Measurements from ENCODE around the gene CIPC.

The CIPC gene

GRCh38 chr14:77077040-77077439, 21.0 kb upstream of the CIPC start:
- Histone ChIP-seq H3K4me3 (ENCODE audit: insufficient read depth, low read length, poor library complexity, severe bottlenecking) (no peak overlapping the region), H3K9me3 (ENCODE audit: insufficient read depth, low read length) (no peaks in the 10 kb centered on the region), H3K9ac (ENCODE audit: low read length) (no peak overlapping the region), H4K20me1 (ENCODE audit: low read depth, low read length) (no peaks in the 10 kb centered on the region), H3K36me3 (ENCODE audit: low read length) (no peaks in the 10 kb centered on the region), H3K79me2 (ENCODE audit: insufficient read depth, low read length) (no peaks in the 10 kb centered on the region), H3K27ac (ENCODE audit: low read depth, low read length) (no peak overlapping the region), H3K27me3 (ENCODE audit: low read length) (no peaks in the 10 kb centered on the region), H3K4me2 (ENCODE audit: low read depth, low read length, poor library complexity, severe bottlenecking) (no peak overlapping the region), H3K9me2 (replicated peaks; ENCODE audit: insufficient read depth, low read length) (no peaks in the 10 kb centered on the region), H2AFZ (ENCODE audit: low read depth, low read length, severe bottlenecking) (no peak overlapping the region), H3F3A (ENCODE audit: insufficient read depth) (no peaks in the 10 kb centered on the region)
- TF ChIP-seq CTCF (IDR thresholded peaks at IDR 0.05; ENCODE audit: insufficient read depth, low read length, poor library complexity, severe bottlenecking) = no peak

- Histone ChIP-seq H3K4me2 (ENCODE audit: low read depth, low read length, poor library complexity, severe bottlenecking) (no peak overlapping the region), H3K9ac (ENCODE audit: low read length) (no peak overlapping the region), H3K36me3 (ENCODE audit: low read length) (no peaks in the 10 kb centered on the region), H3K27me3 (ENCODE audit: low read length) (no peaks in the 10 kb centered on the region), H3K9me3 (ENCODE audit: insufficient read depth, low read length) (no peaks in the 10 kb centered on the region), H3K27ac (ENCODE audit: low read depth, low read length) (no peak overlapping the region), H4K20me1 (ENCODE audit: low read depth, low read length) (no peaks in the 10 kb centered on the region), H3K4me3 (ENCODE audit: insufficient read depth, low read length, poor library complexity, severe bottlenecking) (no peak overlapping the region), H3K9me2 (replicated peaks; ENCODE audit: insufficient read depth, low read length) (no peaks in the 10 kb centered on the region), H3K79me2 (ENCODE audit: insufficient read depth, low read length) (no peaks in the 10 kb centered on the region), H2AFZ (ENCODE audit: low read depth, low read length, severe bottlenecking) (no peak overlapping the region), H3F3A (ENCODE audit: insufficient read depth) (no peaks in the 10 kb centered on the region)
- TF ChIP-seq EZH2phosphoT487 (conservative IDR thresholded peaks at IDR 0.05; ENCODE audit: low read length) (no peak), CTCF (IDR thresholded peaks at IDR 0.05; ENCODE audit: insufficient read depth, low read length, poor library complexity, severe bottlenecking) (no peak)
These were observed 15.7 kb upstream of the CIPC start for GRCh38 chr14:77082356-77082755.

GRCh38 chr14:77083082-77083481, 15.0 kb upstream of the CIPC start:
- Histone ChIP-seq H3K79me2 (ENCODE audit: insufficient read depth, low read length) (no peaks in the 10 kb centered on the region), H4K20me1 (ENCODE audit: low read depth, low read length) (no peaks in the 10 kb centered on the region), H3K27ac (ENCODE audit: low read depth, low read length) (no peak overlapping the region), H3F3A (ENCODE audit: insufficient read depth) (no peaks in the 10 kb centered on the region), H3K4me3 (ENCODE audit: insufficient read depth, low read length, poor library complexity, severe bottlenecking) (no peak overlapping the region), H3K4me2 (ENCODE audit: low read depth, low read length, poor library complexity, severe bottlenecking) (no peak overlapping the region), H3K36me3 (ENCODE audit: low read length) (no peaks in the 10 kb centered on the region), H3K9me3 (ENCODE audit: insufficient read depth, low read length) (no peaks in the 10 kb centered on the region), H2AFZ (ENCODE audit: low read depth, low read length, severe bottlenecking) (no peak overlapping the region), H3K27me3 (ENCODE audit: low read length) (no peaks in the 10 kb centered on the region), H3K9me2 (replicated peaks; ENCODE audit: insufficient read depth, low read length) (no peaks in the 10 kb centered on the region), H3K9ac (ENCODE audit: low read length) (no peak overlapping the region)
- TF ChIP-seq EZH2phosphoT487 (conservative IDR thresholded peaks at IDR 0.05; ENCODE audit: low read length) = no peak
- TF ChIP-seq CTCF (IDR thresholded peaks at IDR 0.05; ENCODE audit: insufficient read depth, low read length, poor library complexity, severe bottlenecking) = no peak

- H3K4me3 ChIP-seq (ENCODE audit: insufficient read depth, low read length, poor library complexity, severe bottlenecking) = no peak overlapping the region
- TF ChIP-seq EZH2phosphoT487 (conservative IDR thresholded peaks at IDR 0.05; ENCODE audit: low read length) = no peak
- TF ChIP-seq CTCF (IDR thresholded peaks at IDR 0.05; ENCODE audit: insufficient read depth, low read length, poor library complexity, severe bottlenecking) = no peak
- H3F3A ChIP-seq (ENCODE audit: insufficient read depth) = no peaks in the 10 kb centered on the region
- no peaks in the 10 kb centered on the region for H3K79me2 ChIP-seq (ENCODE audit: insufficient read depth, low read length)
- no peaks in the 10 kb centered on the region for H4K20me1 ChIP-seq (ENCODE audit: low read depth, low read length)
- no peaks in the 10 kb centered on the region for H3K9me3 ChIP-seq (ENCODE audit: insufficient read depth, low read length)
- no peak overlapping the region for H3K9ac ChIP-seq (ENCODE audit: low read length)
- no peaks in the 10 kb centered on the region for H3K27me3 ChIP-seq (ENCODE audit: low read length)
- H3K36me3 ChIP-seq (ENCODE audit: low read length) = no peaks in the 10 kb centered on the region
- H3K9me2 ChIP-seq (replicated peaks; ENCODE audit: insufficient read depth, low read length) = no peaks in the 10 kb centered on the region
- no peak overlapping the region for H2AFZ ChIP-seq (ENCODE audit: low read depth, low read length, severe bottlenecking)
- no peak overlapping the region for H3K27ac ChIP-seq (ENCODE audit: low read depth, low read length)
- no peak overlapping the region for H3K4me2 ChIP-seq (ENCODE audit: low read depth, low read length, poor library complexity, severe bottlenecking)
These were observed 13.1 kb upstream of the CIPC start for GRCh38 chr14:77084985-77085384.

Data from SU-DHL-6 (cell line).